ENCODE results near the gene PANK2. TPM values are rescaled to one million over a fixed set of nuclear protein-coding genes. Genes with fewer than 3 reads are reported as not detected.

The PANK2 gene
- total and polyA plus RNA-seq, 2 donors (not counting 1 experiment from before 2014, with no cell fraction given) = 33.7 to 51.7 TPM

DNA sequence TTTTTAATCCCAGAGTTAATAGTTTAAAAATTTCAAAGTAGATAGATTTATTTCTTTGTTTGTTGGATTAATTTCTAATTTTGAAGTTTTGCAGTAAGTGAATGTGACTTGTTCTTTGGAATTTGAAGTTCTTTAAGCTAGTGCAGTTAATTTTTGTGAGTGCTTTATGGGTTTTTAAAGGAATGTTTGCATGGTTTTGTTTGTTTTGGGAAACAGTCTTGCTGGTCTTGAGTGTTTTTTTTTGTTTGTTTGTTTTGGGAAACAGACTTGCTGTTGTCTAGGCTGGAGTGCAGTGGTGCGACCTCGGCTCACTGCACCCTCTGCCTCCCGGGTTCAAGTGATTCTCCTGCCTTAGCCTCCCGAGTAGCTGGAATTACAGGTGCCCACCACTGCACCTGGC lies 9.5 kb downstream of the PANK2 start:
- Histone ChIP-seq H3K9ac (ENCODE audit: insufficient read depth, low read length) (no peak overlapping the region), H4K20me1 (ENCODE audit: control insufficient read depth, extremely low read depth, insufficient read depth, low read length) (peaks cover 2% of the 10 kb centered on the region), H3K9me3 (ENCODE audit: control insufficient read depth, insufficient read depth, low read depth, low read length) (no peaks in the 10 kb centered on the region), H3K27me3 (ENCODE audit: control insufficient read depth, insufficient read depth, low read length) (no peaks in the 10 kb centered on the region), H3K27ac (ENCODE audit: insufficient read depth, low read length) (no peak overlapping the region), H3K4me2 (ENCODE audit: extremely low read depth, insufficient read depth, low read length) (peak overlapping the region; percentile 0), H3K79me2 (ENCODE audit: control insufficient read depth, insufficient read depth, low read length) (peaks cover 97% of the 10 kb centered on the region), H3K4me1 (ENCODE audit: control insufficient read depth, extremely low read depth, insufficient read depth, low read length) (peaks cover 6% of the 10 kb centered on the region), H2AFZ (ENCODE audit: low read length) (no peak overlapping the region), H3K36me3 (ENCODE audit: control insufficient read depth, insufficient read depth, low read length) (no peaks in the 10 kb centered on the region), H3K4me3 (replicated peaks in 1 of 4; ENCODE audit: control extremely low read depth in 1 of 4, insufficient read depth in 1 of 4, low read depth in 3 of 4, low read length in 4 of 4) (no peak overlapping the region)
- TF ChIP-seq EZH2 (IDR thresholded peaks at IDR 0.05; ENCODE audit: low read length, missing control alignments) (no peak), CTCF (conservative IDR thresholded peaks at IDR 0.05 in 1 of 2, IDR thresholded peaks at IDR 0.05 in 1 of 2; ENCODE audit: low read depth in 1 of 2, low read length in 2 of 2) (no peak)
- no peak for DNase-seq (ENCODE audit: low read depth in 2 of 2)

- TF ChIP-seq EZH2 (IDR thresholded peaks at IDR 0.05; ENCODE audit: low read length, missing control alignments) (no peak), CTCF (conservative IDR thresholded peaks at IDR 0.05 in 1 of 2, IDR thresholded peaks at IDR 0.05 in 1 of 2; ENCODE audit: low read depth in 1 of 2, low read length in 2 of 2) (no peak)
- Histone ChIP-seq H3K36me3 (ENCODE audit: control insufficient read depth, insufficient read depth, low read length) (no peaks in the 10 kb centered on the region), H4K20me1 (ENCODE audit: control insufficient read depth, extremely low read depth, insufficient read depth, low read length) (peaks cover 5% of the 10 kb centered on the region), H3K9me3 (ENCODE audit: control insufficient read depth, insufficient read depth, low read depth, low read length) (no peaks in the 10 kb centered on the region), H2AFZ (ENCODE audit: low read length) (no peak overlapping the region), H3K27ac (ENCODE audit: insufficient read depth, low read length) (no peak overlapping the region), H3K4me3 (replicated peaks in 1 of 4; ENCODE audit: control extremely low read depth in 1 of 4, insufficient read depth in 1 of 4, low read depth in 3 of 4, low read length in 4 of 4) (no peak overlapping the region), H3K4me1 (ENCODE audit: control insufficient read depth, extremely low read depth, insufficient read depth, low read length) (peaks cover 6% of the 10 kb centered on the region), H3K9ac (ENCODE audit: insufficient read depth, low read length) (no peak overlapping the region), H3K27me3 (ENCODE audit: control insufficient read depth, insufficient read depth, low read length) (no peaks in the 10 kb centered on the region), H3K79me2 (ENCODE audit: control insufficient read depth, insufficient read depth, low read length) (peaks cover 98% of the 10 kb centered on the region), H3K4me2 (ENCODE audit: extremely low read depth, insufficient read depth, low read length) (no peak overlapping the region)
- DNase-seq (ENCODE audit: low read depth in 2 of 2) = peak in 1 of 2 donors; percentile 42
Observed at GRCh38 chr20:3900187-3900604, 11.0 kb downstream of the PANK2 start.

DNA sequence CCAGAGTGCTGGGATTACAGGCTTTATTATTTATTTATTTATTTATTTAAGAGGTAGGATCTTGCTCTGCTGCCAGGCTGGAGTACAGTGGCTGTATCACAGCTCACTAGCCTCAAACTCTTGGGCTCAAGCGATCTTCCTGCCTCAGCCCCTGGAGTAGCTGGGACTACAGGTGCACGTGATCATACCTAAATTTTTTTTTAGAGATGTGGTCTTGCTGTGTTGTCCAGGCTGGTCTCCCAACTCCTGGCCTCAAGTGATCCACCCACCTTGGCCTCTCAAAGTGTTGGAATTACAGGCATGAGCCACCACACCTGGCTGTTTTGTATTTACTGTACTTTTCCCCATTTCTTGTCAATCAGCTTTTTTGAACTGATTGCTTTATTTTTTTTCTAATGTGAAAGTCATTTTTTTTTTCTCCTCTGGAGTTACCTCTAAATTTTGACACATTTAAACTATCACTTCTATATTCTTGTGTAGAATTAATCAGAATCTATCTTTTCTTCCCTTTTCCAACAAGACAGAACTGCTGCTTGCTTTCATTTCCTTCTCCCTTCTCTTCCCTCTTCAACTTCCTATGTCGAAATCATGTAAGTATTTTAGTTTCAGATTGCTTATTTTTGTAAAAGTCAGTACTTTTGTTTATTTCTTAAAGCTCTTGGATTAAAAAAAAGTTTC lies 12.0 kb downstream of the PANK2 start:
- Histone ChIP-seq H3K4me1 (ENCODE audit: control insufficient read depth, extremely low read depth, insufficient read depth, low read length) (peaks cover 6% of the 10 kb centered on the region), H3K9ac (ENCODE audit: insufficient read depth, low read length) (no peak overlapping the region), H4K20me1 (ENCODE audit: control insufficient read depth, extremely low read depth, insufficient read depth, low read length) (peaks cover 3% of the 10 kb centered on the region), H3K27me3 (ENCODE audit: control insufficient read depth, insufficient read depth, low read length) (no peaks in the 10 kb centered on the region), H3K4me3 (replicated peaks in 1 of 4; ENCODE audit: control extremely low read depth in 1 of 4, insufficient read depth in 1 of 4, low read depth in 3 of 4, low read length in 4 of 4) (peak overlapping the region in 3 of 4 experiments; percentile 11 to 34 (median 25)), H3K9me3 (ENCODE audit: control insufficient read depth, insufficient read depth, low read depth, low read length) (no peaks in the 10 kb centered on the region), H3K27ac (ENCODE audit: insufficient read depth, low read length) (peak overlapping the region; percentile 48), H3K36me3 (ENCODE audit: control insufficient read depth, insufficient read depth, low read length) (no peaks in the 10 kb centered on the region), H3K4me2 (ENCODE audit: extremely low read depth, insufficient read depth, low read length) (peak overlapping the region; percentile 79), H2AFZ (ENCODE audit: low read length) (no peak overlapping the region), H3K79me2 (ENCODE audit: control insufficient read depth, insufficient read depth, low read length) (peaks cover 97% of the 10 kb centered on the region)
- DNase-seq (ENCODE audit: low read depth in 2 of 2) = peak in 1 of 2 donors; percentile 54
- TF ChIP-seq EZH2 (IDR thresholded peaks at IDR 0.05; ENCODE audit: low read length, missing control alignments) = no peak
